SJSA1 (cell line): ENCODE results near the gene CADM1. TPM values are rescaled to one million over a fixed set of nuclear protein-coding genes. Genes with fewer than 3 reads are reported as not detected.

Experiments
- DNase-seq, 2 experiments: peaks; one replicate each; pipeline ENCODE4 v3.0.0-alpha.2; 2015 to 2020; ENCODE audit warnings: low spot score in 2 of 2, low read depth in 1 of 2
- H3K27ac ChIP-seq: fragments of 250-450 bp; sonication (Bioruptor Pico); 2 replicates; pipeline ENCODE4 v1.5.1; 2020; ENCODE audit warnings: mild to moderate bottlenecking, moderate library complexity
- H3K27me3 ChIP-seq: fragments of 250-450 bp; sonication (Bioruptor Pico); replicated peaks from 2 replicates; pipeline ENCODE4 v1.5.1; 2020; ENCODE audit warnings: mild to moderate bottlenecking, moderate library complexity
- H3K36me3 ChIP-seq: fragments of 250-450 bp; sonication (Bioruptor Pico); 2 replicates; pipeline ENCODE4 v1.5.1; 2020; ENCODE audit warnings: mild to moderate bottlenecking
- H3K4me1 ChIP-seq: fragments of 250-450 bp; sonication (Bioruptor Pico); replicated peaks from 2 replicates; pipeline ENCODE4 v1.6.1; 2021; ENCODE audit warnings: mild to moderate bottlenecking
- H3K4me3 ChIP-seq: fragments of 250-450 bp; sonication (Bioruptor Pico); 2 replicates; pipeline ENCODE4 v1.5.1; 2020; ENCODE audit warnings: mild to moderate bottlenecking
- H3K9me3 ChIP-seq: fragments of 250-450 bp; sonication (Bioruptor Pico); replicated peaks from 2 replicates; pipeline ENCODE4 v1.5.1; 2020; ENCODE audit warnings: mild to moderate bottlenecking
- total RNA-seq: library from RNA; depleted of rRNA; stranded (reverse); fragments of >200 nt; shearing (Covaris generic); gene quantifications from 2 replicates; pipeline ENCODE4 v1.2.3, GENCODE V29; 2014

The CADM1 gene
- total RNA-seq, 1 experiment from 2014 or later: 3.2 TPM

DNA sequence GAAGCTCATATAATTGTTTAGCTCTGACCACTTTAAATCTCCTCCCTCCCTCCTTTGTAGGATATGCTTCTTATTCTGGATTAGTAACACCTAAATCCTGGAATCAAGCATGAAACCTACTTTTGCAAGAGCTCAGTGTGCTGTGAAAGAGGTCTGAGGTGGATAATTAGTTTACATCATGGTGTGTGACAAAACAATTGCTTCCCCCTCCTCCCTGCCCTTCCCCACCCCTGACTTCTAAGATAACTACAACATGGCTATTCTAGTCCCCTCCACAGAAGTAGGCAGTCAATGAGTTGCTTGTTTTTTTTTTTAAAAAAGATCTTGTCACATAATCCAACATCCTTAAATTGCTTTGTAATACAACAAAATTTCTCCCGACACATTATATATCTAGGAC lies 314.0 kb downstream of the CADM1 start:
- H3K36me3 ChIP-seq: no peaks in the 10 kb centered on the region
- H3K9me3 ChIP-seq: no peaks in the 10 kb centered on the region
- no peaks in the 10 kb centered on the region for H3K27me3 ChIP-seq
- no peaks in the 10 kb centered on the region for H3K4me1 ChIP-seq
- no peak for DNase-seq
- no peak overlapping the region for H3K27ac ChIP-seq
- no peak overlapping the region for H3K4me3 ChIP-seq

DNA sequence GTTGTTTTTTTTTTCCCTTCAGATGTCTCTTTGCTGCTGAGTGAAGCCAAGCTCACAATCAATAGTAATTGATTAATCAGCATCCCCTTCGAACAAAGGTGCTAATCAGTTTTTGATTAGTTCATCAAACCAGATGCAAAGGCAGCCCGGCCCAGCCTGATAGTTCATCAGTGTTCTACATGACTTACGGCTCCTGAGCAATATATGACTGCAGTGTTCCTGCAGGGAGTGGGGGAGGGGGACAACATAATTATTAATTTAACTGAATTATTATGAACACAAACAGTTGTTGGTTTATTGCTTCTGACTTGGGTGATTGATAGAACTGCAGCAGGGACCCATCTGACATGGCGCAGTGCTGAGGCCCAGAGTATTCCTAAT lies 315.3 kb downstream of the CADM1 start:
- Histone ChIP-seq H3K27me3 (no peaks in the 10 kb centered on the region), H3K4me3 (no peak overlapping the region), H3K9me3 (no peaks in the 10 kb centered on the region), H3K4me1 (no peaks in the 10 kb centered on the region), H3K36me3 (no peaks in the 10 kb centered on the region), H3K27ac (no peak overlapping the region)
- DNase-seq: no peak

DNA sequence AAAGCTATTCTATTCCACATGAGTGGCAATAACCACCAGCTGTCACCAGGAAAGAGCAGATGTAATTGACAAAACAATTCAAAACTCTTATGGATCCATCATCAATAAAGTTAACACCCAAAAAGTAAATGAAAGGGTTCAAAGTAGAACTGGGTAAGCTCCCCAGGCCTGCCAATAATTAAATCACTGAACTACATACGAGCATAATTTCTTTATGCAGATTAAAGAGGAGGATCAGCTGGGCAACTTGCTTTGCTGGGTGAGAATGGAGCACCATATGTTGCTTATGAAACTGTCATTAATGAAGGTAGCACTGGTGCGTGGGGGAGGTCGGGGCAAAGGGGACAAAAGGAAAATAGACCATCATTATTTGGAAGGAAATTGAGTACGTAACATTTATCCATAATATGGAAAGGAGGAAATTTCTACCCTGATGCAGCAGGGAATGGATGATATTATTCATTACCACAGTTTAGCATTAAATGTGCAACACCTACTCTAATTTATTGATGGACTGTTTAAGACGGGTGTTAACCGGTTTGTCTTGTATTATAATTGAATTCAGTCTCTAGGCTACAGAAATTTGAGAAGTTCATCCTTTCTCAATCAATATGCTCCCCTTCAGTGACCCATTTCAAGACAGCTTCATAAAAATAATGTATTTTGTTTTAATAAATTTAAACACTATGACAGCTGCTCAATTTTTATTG lies 315.9 kb downstream of the CADM1 start:
- no peak overlapping the region for H3K27ac ChIP-seq
- no peaks in the 10 kb centered on the region for H3K36me3 ChIP-seq
- DNase-seq: no peak

GRCh38 chr11:115185931-115186330 lies 318.3 kb downstream of the CADM1 start:
- DNase-seq: no peak
- Histone ChIP-seq H3K27ac (no peak overlapping the region), H3K9me3 (no peaks in the 10 kb centered on the region), H3K27me3 (no peaks in the 10 kb centered on the region), H3K36me3 (no peaks in the 10 kb centered on the region), H3K4me3 (no peak overlapping the region), H3K4me1 (no peaks in the 10 kb centered on the region)

More for the DNA sequence above, 315.9 kb downstream of the CADM1 start:
- no peak overlapping the region for H3K4me3 ChIP-seq
- H3K9me3 ChIP-seq: no peaks in the 10 kb centered on the region
- H3K4me1 ChIP-seq: no peaks in the 10 kb centered on the region
- no peaks in the 10 kb centered on the region for H3K27me3 ChIP-seq

- DNase-seq: no peak
- Histone ChIP-seq H3K4me3 (no peak overlapping the region), H3K27me3 (no peaks in the 10 kb centered on the region), H3K27ac (no peak overlapping the region), H3K4me1 (no peaks in the 10 kb centered on the region), H3K9me3 (no peaks in the 10 kb centered on the region), H3K36me3 (no peaks in the 10 kb centered on the region)
Measured at GRCh38 chr11:115185507-115185906, 318.7 kb downstream of the CADM1 start.

GRCh38 chr11:115184901-115185300 lies 319.3 kb downstream of the CADM1 start:
- H3K27me3 ChIP-seq: no peaks in the 10 kb centered on the region
- DNase-seq: no peak
- no peaks in the 10 kb centered on the region for H3K4me1 ChIP-seq
- H3K36me3 ChIP-seq: no peaks in the 10 kb centered on the region
- no peak overlapping the region for H3K27ac ChIP-seq
- no peak overlapping the region for H3K4me3 ChIP-seq
- no peaks in the 10 kb centered on the region for H3K9me3 ChIP-seq

DNA sequence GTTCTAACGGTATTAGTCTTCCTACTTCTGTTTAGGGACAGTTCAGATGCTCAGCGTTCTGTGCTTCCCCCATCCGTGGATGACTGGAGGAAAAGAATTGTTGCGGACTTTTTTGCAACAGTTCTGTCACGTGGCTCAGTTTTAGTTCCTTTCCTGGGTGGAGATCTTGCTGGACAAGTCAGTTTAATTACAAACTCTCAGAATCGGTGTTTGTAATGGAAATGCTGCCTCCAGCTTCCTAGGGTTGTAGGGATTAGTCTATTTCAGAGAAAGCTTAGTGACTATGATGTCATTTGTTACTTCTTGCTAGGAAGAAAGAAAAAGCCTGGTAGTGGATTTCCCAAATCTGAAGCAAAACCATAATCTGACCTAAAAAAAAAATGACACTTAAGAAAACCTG lies 320.4 kb downstream of the CADM1 start:
- H3K27ac ChIP-seq: no peak overlapping the region
- H3K4me3 ChIP-seq: no peak overlapping the region
- no peaks in the 10 kb centered on the region for H3K27me3 ChIP-seq
- H3K9me3 ChIP-seq: no peaks in the 10 kb centered on the region
- no peaks in the 10 kb centered on the region for H3K36me3 ChIP-seq
- no peaks in the 10 kb centered on the region for H3K4me1 ChIP-seq
- no peak for DNase-seq

DNA sequence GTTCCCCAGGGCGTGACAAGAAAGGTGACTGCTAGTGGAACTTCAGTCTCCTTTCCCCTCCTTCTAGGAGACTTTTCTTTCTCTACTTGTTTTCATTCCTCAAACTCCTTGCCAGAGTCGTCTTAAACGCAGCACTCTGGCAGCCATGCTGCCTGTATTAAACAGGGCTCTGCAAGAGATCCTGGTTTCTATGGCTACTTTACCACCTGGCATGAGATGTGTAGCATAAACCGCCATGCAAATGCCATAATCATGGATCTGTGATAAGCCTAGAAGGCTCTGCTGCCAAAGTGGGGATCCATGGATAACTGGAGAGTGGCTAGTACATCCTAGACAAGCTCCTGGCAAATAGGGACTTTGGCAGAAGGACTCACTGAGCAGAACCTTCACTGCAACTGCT lies 321.1 kb downstream of the CADM1 start:
- Histone ChIP-seq H3K4me1 (no peaks in the 10 kb centered on the region), H3K27ac (no peak overlapping the region), H3K27me3 (no peaks in the 10 kb centered on the region), H3K4me3 (no peak overlapping the region), H3K9me3 (no peaks in the 10 kb centered on the region), H3K36me3 (no peaks in the 10 kb centered on the region)
- DNase-seq: no peak

GRCh38 chr11:115182282-115182955 lies 321.8 kb downstream of the CADM1 start:
- H3K4me1 ChIP-seq: no peaks in the 10 kb centered on the region
- H3K4me3 ChIP-seq: no peak overlapping the region
- no peak overlapping the region for H3K27ac ChIP-seq
- H3K9me3 ChIP-seq: no peaks in the 10 kb centered on the region
- no peak for DNase-seq
- H3K27me3 ChIP-seq: no peaks in the 10 kb centered on the region
- H3K36me3 ChIP-seq: no peaks in the 10 kb centered on the region

DNA sequence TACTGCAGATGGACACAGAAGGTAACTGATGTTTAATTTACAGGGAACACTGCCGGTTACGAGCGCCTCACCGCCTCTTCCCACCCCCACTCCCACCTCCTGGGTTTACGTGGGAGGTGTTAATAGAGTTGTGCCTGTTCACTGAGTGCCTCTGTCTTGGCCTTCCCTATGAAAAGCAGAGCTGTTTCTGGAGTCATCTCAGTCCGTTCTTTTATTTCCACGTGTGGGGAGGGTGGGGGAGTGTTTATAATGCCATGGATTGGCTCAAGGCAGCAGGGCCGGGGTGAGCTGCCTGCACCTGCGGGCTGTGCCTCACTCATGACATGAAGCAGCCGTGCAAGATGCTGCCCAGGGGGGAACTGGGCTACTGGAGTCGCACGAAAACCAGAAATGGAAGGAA lies 322.7 kb downstream of the CADM1 start:
- Histone ChIP-seq H3K27me3 (no peaks in the 10 kb centered on the region), H3K9me3 (no peaks in the 10 kb centered on the region)

GRCh38 chr11:115180272-115180671 lies 323.9 kb downstream of the CADM1 start:
- H3K4me3 ChIP-seq: no peak overlapping the region
- H3K27me3 ChIP-seq: no peaks in the 10 kb centered on the region
- H3K27ac ChIP-seq: no peak overlapping the region
- H3K4me1 ChIP-seq: no peaks in the 10 kb centered on the region
- H3K9me3 ChIP-seq: no peaks in the 10 kb centered on the region
- no peaks in the 10 kb centered on the region for H3K36me3 ChIP-seq
- no peak for DNase-seq

More for the DNA sequence above, 322.7 kb downstream of the CADM1 start:
- Histone ChIP-seq H3K4me3 (no peak overlapping the region), H3K4me1 (no peaks in the 10 kb centered on the region), H3K27ac (no peak overlapping the region), H3K36me3 (no peaks in the 10 kb centered on the region)
- DNase-seq: no peak

- Histone ChIP-seq H3K27ac (no peak overlapping the region), H3K4me1 (no peaks in the 10 kb centered on the region), H3K4me3 (no peak overlapping the region), H3K9me3 (no peaks in the 10 kb centered on the region), H3K27me3 (no peaks in the 10 kb centered on the region), H3K36me3 (no peaks in the 10 kb centered on the region)
- DNase-seq: no peak
Measured at GRCh38 chr11:115179636-115180035, 324.6 kb downstream of the CADM1 start.

DNA sequence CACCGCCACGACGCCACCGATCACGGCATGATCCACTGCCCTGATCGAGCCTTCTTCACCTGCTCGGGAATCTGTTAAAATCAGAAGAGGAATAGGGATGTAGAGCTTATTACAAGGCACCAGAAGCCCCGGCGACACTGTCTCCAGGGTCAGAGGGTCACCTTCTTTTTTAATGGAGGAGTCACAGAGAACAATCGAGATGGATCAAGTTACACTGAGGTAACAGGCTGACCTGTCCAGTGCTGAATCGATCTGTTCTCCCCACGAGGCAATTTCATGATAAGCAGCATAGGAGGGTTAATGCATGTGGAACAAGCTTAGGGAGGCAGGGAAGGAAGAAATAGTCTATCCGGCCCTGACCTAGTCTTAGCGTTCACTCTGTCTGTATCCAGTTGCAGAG lies 325.5 kb downstream of the CADM1 start:
- Histone ChIP-seq H3K9me3 (no peaks in the 10 kb centered on the region), H3K27me3 (no peaks in the 10 kb centered on the region), H3K27ac (no peak overlapping the region), H3K4me1 (no peaks in the 10 kb centered on the region), H3K4me3 (no peak overlapping the region), H3K36me3 (no peaks in the 10 kb centered on the region)
- DNase-seq: no peak

DNA sequence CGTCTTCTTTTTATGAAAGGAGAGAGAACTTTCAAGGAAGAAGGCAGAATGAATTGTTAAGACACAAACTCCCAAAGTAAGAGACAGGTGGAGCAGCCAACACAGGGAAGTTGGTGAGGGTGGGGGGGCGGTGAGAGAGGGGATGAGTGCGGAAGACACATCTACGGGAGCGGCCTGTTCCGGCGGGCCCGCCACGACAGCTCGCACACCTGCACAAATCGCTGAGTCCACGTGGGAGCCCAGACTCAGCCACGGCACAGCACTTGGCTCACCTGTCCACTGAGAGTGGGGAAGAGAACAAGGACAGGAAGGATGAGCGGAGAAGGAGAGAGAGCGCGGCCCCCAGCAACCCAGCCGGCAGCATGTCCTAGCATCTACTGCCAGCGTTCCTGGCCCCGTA lies 331.1 kb downstream of the CADM1 start:
- no peaks in the 10 kb centered on the region for H3K27me3 ChIP-seq
- no peaks in the 10 kb centered on the region for H3K36me3 ChIP-seq
- no peak for DNase-seq
- H3K9me3 ChIP-seq: no peaks in the 10 kb centered on the region
- H3K4me1 ChIP-seq: no peaks in the 10 kb centered on the region
- H3K4me3 ChIP-seq: no peak overlapping the region
- no peak overlapping the region for H3K27ac ChIP-seq
